Hepatocyte (in vitro differentiated cells): ENCODE measurements around the gene AURKB. TPM values are rescaled to one million over a fixed set of nuclear protein-coding genes. Genes with fewer than 3 reads are reported as not detected.

ENCODE experiments used
- DNase-seq: peaks from one replicate; pipeline ENCODE4 v3.0.0-alpha.2; 2016; ENCODE audit warnings: low spot score
- H2AFZ ChIP-seq: fragments of 200-600 bp; sonication (generic); 2 replicates; pipeline ENCODE4 v1.6.0; 2016; ENCODE audit warnings: antibody characterized with exemption, mild to moderate bottlenecking
- H3K27ac ChIP-seq: fragments of 200-600 bp; sonication (generic); 2 replicates; pipeline ENCODE4 v1.5.1; 2016; ENCODE audit warnings: mild to moderate bottlenecking
- H3K27me3 ChIP-seq: fragments of 200-600 bp; sonication (generic); 2 replicates; pipeline ENCODE4 v1.6.1; 2016
- H3K36me3 ChIP-seq: fragments of 200-600 bp; sonication (generic); replicated peaks from 2 replicates; pipeline ENCODE4 v1.5.1; 2016; ENCODE audit warnings: low read depth; ENCODE audit not compliant: insufficient read depth
- H3K4me1 ChIP-seq: fragments of 200-600 bp; sonication (generic); 2 replicates; pipeline ENCODE4 v1.5.1; 2016; ENCODE audit warnings: mild to moderate bottlenecking, moderate library complexity; ENCODE audit not compliant: insufficient read depth
- H3K4me2 ChIP-seq: fragments of 200-600 bp; sonication (generic); 2 replicates; pipeline ENCODE4 v1.6.0; 2016
- H3K4me3 ChIP-seq: fragments of 200-600 bp; sonication (generic); 2 replicates; pipeline ENCODE4 v1.5.1; 2016; ENCODE audit warnings: mild to moderate bottlenecking
- H3K79me2 ChIP-seq: fragments of 200-600 bp; sonication (generic); 2 replicates; pipeline ENCODE4 v1.6.0; 2017; ENCODE audit warnings: mild to moderate bottlenecking
- H3K9me2 ChIP-seq: fragments of 200-600 bp; sonication (generic); replicated peaks from 2 replicates; pipeline ENCODE4 v1.6.0; 2017; ENCODE audit warnings: mild to moderate bottlenecking; ENCODE audit not compliant: insufficient read depth
- H3K9me3 ChIP-seq: fragments of 200-600 bp; sonication (generic); 2 replicates; pipeline ENCODE4 v1.5.1; 2016; ENCODE audit warnings: low read depth, mild to moderate bottlenecking
- H4K20me1 ChIP-seq: fragments of 200-600 bp; sonication (generic); 2 replicates; pipeline ENCODE4 v1.6.0; 2016; ENCODE audit warnings: mild to moderate bottlenecking; ENCODE audit not compliant: insufficient read depth, poor library complexity, severe bottlenecking
- EZH2 ChIP-seq: fragments of 200-600 bp; sonication (generic); IDR thresholded peaks from 2 replicates; pipeline ENCODE4 v1.6.1; 2016; ENCODE audit warnings: antibody characterized with exemption, mild to moderate bottlenecking, borderline replicate concordance
- EZH2phosphoT487 ChIP-seq: fragments of 200-600 bp; sonication (generic); IDR thresholded peaks from one replicate; pipeline ENCODE4 v1.6.1; 2018; ENCODE audit warnings: antibody characterized with exemption, mild to moderate bottlenecking, low read depth, moderate library complexity; ENCODE audit not compliant: unreplicated experiment, severe bottlenecking
- WGBS: methylation state at CpG from one replicate; pipeline ENCODE4 v1.1.6; 2016; ENCODE audit warnings: low lambda C conversion rate; ENCODE audit errors: missing lambda C conversion rate; 5-methylcytosine and 5-hydroxymethylcytosine counted together
- polyA plus RNA-seq: library from polyadenylated mRNA; unstranded; fragments of >200 nt; fragmentation: Nextera tagmentation; extraction: Ambion mirVana; gene quantifications from 2 replicates; pipeline ENCODE4 v1.2.1, GENCODE V29; 2016
- total RNA-seq: library from RNA; depleted of rRNA; stranded (reverse); fragments of >200 nt; gene quantifications from 2 replicates; pipeline ENCODE4 v1.2.3, GENCODE V29; 2014
- TF ChIP-seq, protein P1 (sequence below): fragments of 200-600 bp; sonication (generic); IDR thresholded peaks from 2 replicates; pipeline ENCODE4 v1.5.1; 2016; ENCODE audit warnings: antibody characterized with exemption, mild to moderate bottlenecking; ENCODE audit not compliant: poor library complexity

Gene AURKB
- total and polyA plus RNA-seq, 2 experiments from 2014 or later: 9.9 to 25.3 TPM

DNA sequence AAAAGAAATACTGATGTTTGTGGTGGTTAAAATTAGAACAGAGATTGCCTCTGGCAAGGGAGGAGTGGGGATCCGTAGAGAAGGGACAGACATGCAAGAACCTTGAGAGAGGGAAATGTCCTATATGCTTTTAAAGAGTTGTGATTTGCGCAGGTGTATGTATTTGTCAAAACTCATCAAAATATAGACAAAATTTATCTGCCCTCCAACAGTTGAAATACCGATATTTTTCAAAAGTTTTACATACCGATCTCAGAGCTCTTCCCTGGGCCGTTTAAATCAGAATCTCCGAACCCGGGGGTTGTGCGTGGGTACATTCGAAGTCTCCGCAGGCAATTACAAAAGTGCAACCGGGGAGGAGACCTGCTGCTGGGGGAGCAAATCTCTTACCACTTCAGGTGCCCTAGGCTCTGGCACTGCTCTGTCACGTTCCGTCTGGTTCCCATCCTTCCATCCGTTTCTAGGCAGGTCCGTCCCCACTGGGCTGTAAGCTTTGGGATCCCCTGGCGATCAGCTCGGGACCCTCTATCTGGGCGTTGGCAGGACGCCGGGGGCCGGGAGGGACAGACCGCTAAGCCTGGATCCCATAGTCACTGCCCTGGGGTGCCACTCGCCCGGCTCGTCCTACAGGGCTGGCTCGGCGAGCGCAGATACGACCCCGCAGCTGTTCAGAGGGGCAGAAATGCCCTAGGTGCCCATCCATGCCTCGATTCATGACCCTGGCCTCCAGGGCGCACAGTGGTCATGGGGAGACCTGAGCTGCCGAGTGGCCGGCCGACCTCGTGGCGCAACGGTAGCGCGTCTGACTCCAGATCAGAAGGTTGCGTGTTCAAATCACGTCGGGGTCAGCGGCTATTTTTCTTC is 24.6 kb downstream of the AURKB start:
- Histone ChIP-seq H3K79me2 (peaks cover 9% of the 10 kb centered on the region), H3K27me3 (no peaks in the 10 kb centered on the region), H3K9me3 (no peaks in the 10 kb centered on the region), H3K27ac (peak overlapping the region; percentile 96), H3K9me2 (no peaks in the 10 kb centered on the region), H3K4me3 (peak overlapping the region; percentile 96), H4K20me1 (no peaks in the 10 kb centered on the region), H3K36me3 (no peaks in the 10 kb centered on the region), H2AFZ (peak overlapping the region; percentile 72), H3K4me2 (peak overlapping the region; percentile 76), H3K4me1 (peaks cover 12% of the 10 kb centered on the region)
- WGBS: 3% methylated on average over 44 of the region's 44 CpGs
- no peak for TF ChIP-seq EZH2
- no peak for TF ChIP-seq EZH2phosphoT487
- TF ChIP-seq, protein P1, sequence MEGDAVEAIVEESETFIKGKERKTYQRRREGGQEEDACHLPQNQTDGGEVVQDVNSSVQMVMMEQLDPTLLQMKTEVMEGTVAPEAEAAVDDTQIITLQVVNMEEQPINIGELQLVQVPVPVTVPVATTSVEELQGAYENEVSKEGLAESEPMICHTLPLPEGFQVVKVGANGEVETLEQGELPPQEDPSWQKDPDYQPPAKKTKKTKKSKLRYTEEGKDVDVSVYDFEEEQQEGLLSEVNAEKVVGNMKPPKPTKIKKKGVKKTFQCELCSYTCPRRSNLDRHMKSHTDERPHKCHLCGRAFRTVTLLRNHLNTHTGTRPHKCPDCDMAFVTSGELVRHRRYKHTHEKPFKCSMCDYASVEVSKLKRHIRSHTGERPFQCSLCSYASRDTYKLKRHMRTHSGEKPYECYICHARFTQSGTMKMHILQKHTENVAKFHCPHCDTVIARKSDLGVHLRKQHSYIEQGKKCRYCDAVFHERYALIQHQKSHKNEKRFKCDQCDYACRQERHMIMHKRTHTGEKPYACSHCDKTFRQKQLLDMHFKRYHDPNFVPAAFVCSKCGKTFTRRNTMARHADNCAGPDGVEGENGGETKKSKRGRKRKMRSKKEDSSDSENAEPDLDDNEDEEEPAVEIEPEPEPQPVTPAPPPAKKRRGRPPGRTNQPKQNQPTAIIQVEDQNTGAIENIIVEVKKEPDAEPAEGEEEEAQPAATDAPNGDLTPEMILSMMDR: no peak
- peak; percentile 91 for DNase-seq

DNA sequence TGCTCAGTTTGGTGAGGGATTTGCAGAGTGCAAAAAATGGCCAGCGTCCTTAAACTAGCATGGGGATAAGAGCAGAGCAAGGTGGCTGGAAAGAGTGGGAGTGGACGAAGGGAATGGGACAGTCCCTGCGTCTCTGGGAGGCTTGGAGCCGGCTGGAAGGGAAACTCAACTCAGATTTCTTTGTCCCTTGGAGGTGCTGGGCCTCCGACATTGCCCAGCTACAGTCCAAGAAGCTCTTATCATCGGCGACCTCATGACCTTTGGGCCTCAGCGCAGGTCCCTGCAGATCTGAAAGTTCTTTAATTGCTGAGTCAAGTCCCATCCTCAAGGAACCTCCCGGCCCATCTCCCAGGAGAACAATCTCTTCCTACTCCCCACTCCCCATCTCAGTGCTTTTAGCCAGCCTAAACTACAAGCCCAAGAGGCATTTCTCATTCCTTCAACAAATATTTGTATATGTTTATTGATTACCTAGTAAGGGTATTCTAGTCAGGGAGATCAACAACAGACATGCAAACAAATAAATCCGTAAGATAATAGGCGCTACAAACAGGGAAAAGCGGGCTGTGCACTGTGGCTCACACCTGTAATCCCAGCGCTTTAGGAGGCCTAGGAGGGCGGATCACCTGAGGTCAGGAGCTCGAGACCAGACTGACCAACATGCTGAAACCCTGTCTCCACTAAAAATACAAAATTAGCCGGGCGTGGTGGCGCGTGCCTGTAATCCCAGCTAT is 33.2 kb downstream of the AURKB start:
- Histone ChIP-seq H2AFZ (peak overlapping the region; percentile 94), H3K36me3 (no peaks in the 10 kb centered on the region), H4K20me1 (no peaks in the 10 kb centered on the region), H3K4me1 (peaks cover 24% of the 10 kb centered on the region), H3K27ac (peak overlapping the region; percentile 84), H3K9me3 (no peaks in the 10 kb centered on the region), H3K4me3 (peak overlapping the region; percentile 30), H3K9me2 (no peaks in the 10 kb centered on the region), H3K27me3 (no peaks in the 10 kb centered on the region), H3K4me2 (peak overlapping the region; percentile 92), H3K79me2 (peaks cover 8% of the 10 kb centered on the region)
- TF ChIP-seq, protein P1: no peak
- TF ChIP-seq EZH2phosphoT487: no peak
- no peak for TF ChIP-seq EZH2
- whole genome bisulfite sequencing: 52% methylated on average over 19 of the region's 19 CpGs
- DNase-seq: peak; percentile 21

DNA sequence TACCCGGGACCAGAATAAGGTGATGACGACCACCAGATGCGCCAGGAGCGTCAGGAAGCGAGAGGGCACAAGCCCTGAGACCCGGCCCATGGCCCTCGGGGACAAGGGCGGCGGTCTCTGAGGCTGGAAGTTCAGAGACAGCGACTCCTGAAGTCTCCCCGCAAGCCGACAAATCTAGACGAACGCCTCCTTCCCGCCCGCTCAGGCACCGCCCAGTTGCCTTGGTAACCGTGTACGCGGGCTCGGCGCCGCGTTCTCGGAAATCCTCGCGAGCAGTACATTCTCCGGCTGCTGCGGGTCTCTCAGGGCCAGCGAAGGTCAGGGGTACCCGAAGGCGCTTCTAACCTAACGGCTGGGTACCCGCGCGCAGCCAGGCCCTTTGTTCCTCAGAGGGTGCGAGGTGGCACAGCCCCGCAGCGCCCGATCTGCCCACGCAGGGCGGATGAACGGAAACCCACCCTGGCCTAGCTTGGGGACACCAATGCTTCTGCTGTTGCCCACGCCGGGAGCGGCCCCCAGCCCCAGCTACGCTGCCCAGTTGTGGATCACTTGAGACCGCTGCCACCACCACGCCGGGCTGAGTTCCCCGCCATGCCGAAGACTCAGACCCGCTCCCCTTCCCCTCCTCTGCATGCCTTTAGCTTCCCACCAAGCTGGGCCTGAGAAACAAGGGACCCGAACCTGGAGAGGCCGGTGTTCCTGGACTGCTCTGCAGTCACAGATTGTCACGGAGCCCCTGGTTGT is 34.0 kb downstream of the AURKB start, which contains the start of gene TMEM107:
TSS of gene TMEM107 (minus strand) at position 184 of the 744 bp plus-strand sequence. CDS start at position 90, 94 bp downstream.
- Histone ChIP-seq H3K79me2 (peaks cover 8% of the 10 kb centered on the region), H3K36me3 (no peaks in the 10 kb centered on the region), H3K4me3 (peak within 1 kb of the TSS; percentile 30), H3K27me3 (no peaks in the 10 kb centered on the region), H3K27ac (peak within 1 kb of the TSS; percentile 84), H3K4me2 (peak within 1 kb of the TSS; percentile 92), H2AFZ (peak within 1 kb of the TSS; percentile 94), H3K9me2 (no peaks in the 10 kb centered on the region), H4K20me1 (no peaks in the 10 kb centered on the region), H3K4me1 (peaks cover 24% of the 10 kb centered on the region), H3K9me3 (no peaks in the 10 kb centered on the region)
- 6% methylated on average over 52 of the region's 56 CpGs for WGBS
- DNase-seq: peak; percentile 95
- no peak for TF ChIP-seq EZH2
- TF ChIP-seq, protein P1: peak; percentile 6
